Stimulated activated CD4-positive, alpha-beta T cell treated with anti-CD3 and anti-CD28 coated beads, Interleukin-4, amount 100 ng/mL, for 1 hour (primary cell): ENCODE results near the gene CRHR1.
A peak's percentile ranks its signal among the peaks of the same experiment; 100 is the strongest.

Experiments
- DNase-seq: peaks from one replicate; pipeline ENCODE4 v3.0.0-alpha.2; 2020

CRHR1 gene

DNA sequence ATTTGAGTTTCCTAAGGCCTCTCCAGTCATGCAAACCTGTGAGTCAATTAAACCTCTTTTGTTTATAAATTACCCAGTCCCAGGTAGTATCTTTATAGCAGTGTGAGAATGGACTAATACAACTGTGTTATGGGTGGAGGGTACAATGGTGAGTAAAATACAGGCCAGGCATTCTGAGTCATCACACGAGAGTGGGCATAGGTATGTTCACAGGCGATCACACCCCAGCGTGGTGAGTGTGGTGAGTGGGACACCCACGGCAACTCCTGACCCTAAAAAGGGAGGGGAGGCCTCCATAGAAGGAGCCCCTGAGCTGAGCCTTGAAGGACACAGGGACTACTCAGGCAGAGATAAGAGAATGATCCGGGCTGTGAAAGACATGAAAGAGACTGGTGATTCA lies 87.6 kb downstream of the CRHR1 start:
- DNase-seq = no peak

DNA sequence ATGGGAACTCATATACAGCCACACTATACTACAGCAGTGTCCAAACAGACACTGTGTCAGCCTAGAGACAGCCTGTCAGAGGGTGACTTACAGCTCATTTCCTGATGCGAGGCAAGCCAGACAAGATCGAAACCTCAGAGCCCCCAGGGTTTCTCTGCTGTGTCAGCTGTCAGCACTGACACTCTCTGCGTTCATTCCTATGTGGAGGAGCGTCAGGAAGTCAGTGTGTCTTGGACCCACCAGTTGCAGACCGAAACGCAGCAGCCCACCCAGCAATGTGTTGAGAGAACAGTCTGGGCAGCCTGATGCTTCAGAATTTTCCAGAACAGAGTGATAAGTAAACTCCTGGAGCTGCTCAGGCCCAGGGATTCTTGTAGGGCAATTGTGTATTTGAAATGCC lies 89.6 kb downstream of the CRHR1 start:
- DNase-seq = peak; percentile 32

DNA sequence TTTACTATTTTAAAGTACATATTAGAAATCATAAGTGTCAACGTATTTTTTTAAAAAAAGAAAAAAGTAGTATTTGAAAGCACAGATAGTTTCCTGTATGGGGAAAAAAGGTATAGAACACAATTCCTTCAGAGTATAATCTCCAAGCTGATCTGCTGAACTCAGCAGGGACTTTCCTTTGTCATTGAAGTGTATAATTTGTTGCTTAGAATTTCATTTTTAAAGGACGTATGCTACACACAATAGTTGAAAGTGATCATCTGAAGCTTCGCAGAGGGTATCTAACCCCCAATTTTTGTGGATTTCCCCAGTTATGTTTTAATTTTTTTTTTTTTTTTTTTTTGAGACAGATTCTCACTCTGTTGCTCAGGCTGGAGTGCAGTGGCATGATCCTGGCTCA lies 90.0 kb downstream of the CRHR1 start:
- no peak for DNase-seq

- no peak for DNase-seq
Measured at GRCh38 chr17:45876539-45876938, 92.4 kb downstream of the CRHR1 start.

DNA sequence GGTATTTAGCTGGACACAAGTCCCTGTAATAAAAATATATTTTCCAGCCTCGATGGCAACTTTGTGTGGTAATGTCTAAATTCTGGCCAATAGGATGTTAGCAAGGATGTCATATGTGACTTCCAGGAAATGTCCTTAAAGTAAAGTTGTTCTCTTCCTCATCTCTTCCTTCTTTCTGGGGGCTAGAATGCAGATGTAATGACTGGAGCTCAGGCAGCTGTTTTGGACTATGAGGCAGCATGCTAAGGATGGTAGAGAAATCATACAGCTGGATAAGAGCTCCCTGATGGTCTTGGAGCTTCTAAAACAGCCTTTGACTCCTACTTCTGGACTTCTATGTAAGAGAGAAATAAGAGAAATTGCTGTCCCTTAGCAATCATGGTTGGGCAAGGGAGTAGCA lies 93.3 kb downstream of the CRHR1 start:
- DNase-seq = no peak

DNA sequence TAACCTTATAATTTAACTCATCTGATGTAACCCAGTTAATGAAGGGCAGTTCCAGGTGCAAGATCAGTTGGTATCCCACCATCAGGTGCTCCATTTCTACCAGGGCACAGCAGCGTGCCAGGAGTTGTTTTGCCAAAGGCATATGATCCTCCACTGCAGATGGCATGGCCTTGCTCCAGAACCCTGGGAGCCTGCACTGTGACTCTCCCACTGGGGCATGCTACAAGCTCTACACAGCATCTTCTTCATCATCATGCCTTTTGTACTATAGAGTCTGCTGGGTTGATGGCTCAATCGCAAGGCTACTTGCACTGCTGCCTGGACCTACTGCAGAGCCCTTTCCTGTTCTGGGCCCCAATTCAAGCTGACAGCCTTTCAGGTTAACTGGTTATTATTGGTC lies 98.9 kb downstream of the CRHR1 start:
- DNase-seq = no peak
